HG02870 (cell line): ENCODE data around the gene C1QTNF9B.

Experiments used
- ATAC-seq: cut with Tn5 transposase; IDR thresholded peaks from one replicate; pipeline ENCODE4 v1.9.1; 2021; ENCODE audit warnings: mild to moderate bottlenecking, moderate library complexity; ENCODE audit not compliant: unreplicated experiment

C1QTNF9B gene

DNA sequence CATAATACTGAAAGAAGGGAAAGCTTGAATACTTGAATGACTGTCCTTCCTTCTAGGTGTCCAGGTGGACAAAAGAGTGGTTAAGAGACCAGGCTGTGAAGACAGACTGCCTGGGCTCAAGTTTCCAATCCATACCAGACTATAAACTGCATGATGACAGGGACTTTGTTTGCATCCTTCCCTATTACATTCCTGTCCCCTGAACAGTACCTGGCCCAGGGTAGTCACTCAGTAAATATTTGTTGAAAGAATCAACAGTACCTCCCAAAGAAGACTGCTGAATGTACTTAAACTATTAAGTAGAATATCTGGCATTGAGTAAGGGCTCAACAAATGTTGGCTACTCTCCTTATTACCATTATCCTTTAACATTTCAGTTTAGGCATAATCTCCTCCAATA lies 37.8 kb downstream of the C1QTNF9B start:
- no peak for ATAC-seq

- no peak for ATAC-seq
These were observed 38.8 kb downstream of the C1QTNF9B start for GRCh38 chr13:23858546-23858945.

GRCh38 chr13:23856008-23856750 lies 41.1 kb downstream of the C1QTNF9B start:
- no peak for ATAC-seq

- no peak for ATAC-seq
These were observed 41.9 kb downstream of the C1QTNF9B start for GRCh38 chr13:23855360-23855759.

GRCh38 chr13:23852351-23852750 lies 45.0 kb downstream of the C1QTNF9B start:
- no peak for ATAC-seq

DNA sequence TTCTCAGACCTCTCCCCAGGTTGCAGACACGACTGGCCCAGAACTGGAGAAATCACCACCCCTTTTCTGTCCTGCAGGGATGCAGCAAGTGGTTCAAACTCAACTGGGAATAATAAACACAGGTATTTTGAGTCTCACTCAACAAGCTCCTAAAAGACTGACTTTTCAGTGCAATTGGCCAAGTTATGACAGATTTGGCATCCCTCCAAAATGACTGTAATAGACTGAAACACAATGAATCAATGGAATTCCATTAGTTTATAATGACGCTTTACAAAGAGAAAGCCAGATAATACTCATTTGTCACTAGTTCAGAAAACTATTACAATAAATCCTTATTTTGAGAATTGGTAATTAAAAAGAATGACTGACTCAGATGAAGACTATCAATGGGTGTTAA lies 46.2 kb downstream of the C1QTNF9B start:
- no peak for ATAC-seq

DNA sequence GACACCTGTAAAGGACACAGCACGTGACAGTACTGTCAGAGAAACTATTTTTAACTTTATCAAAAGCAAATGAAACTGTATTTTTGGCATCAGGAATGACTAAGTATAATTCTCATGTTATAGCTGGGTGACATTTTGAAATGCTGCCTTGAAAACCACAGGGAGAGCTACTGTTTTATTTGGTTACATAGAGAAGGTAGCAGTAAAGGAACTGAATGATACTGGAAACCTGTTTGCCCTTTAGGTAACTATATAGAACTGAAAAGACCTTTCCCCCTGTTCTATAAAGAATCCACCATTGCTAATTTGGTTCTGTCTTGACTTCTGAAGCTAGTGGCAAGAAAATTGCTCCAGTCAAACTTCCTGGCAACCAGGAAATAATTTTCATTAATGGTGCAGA lies 47.2 kb downstream of the C1QTNF9B start:
- ATAC-seq, result no peak

- no peak for ATAC-seq
These were observed 47.6 kb downstream of the C1QTNF9B start for GRCh38 chr13:23849670-23850069.

GRCh38 chr13:23848646-23849141 lies 48.6 kb downstream of the C1QTNF9B start:
- ATAC-seq, result no peak

- no peak for ATAC-seq
These were observed 49.3 kb downstream of the C1QTNF9B start for GRCh38 chr13:23848019-23848418.

DNA sequence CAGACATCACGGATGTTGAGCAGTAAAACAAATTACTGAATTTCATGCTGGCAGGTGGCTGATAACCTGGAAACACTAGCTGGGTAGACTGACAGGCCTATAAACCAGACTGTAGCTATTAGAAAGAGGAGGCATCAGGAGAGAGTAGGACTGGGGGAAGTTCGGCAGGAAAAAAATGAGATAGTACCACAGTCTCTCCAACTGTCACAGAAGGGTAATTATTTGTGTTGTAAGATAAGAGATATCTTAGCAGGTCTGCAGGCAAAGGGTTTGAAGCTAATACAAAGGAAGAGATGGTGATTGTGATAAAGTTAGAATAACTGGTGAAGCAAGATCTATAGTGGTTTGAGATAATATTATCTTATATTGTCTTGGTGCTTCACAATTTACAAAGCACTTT lies 49.8 kb downstream of the C1QTNF9B start:
- no peak for ATAC-seq

DNA sequence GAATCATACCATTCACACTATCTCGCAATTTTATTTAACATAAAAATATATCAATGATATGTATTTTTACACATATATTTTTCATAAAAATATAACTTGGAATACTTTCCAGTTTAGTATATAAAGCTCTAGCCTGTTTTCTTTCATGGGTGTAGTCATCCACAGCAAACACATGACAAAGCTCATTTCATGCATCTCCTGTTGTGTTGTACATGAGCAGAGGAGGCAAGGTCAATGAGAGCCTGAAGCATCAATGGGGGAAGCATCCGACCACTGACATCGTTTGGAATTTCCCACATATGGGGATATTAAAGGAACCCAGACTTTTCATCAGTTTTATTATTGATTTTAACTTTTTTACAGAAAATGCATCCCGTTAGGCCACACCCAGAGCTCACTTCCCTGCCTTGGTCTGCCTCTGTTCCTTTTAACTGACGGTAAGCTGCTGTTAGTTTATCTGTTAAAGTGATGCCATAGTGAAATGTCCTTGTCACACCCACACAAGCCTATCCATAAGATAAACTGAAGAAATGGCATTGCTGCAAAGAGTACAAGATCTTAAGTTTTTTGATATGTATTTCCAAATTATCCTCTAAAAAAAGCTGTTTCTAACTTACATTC lies 52.1 kb downstream of the C1QTNF9B start:
- ATAC-seq, result no peak

DNA sequence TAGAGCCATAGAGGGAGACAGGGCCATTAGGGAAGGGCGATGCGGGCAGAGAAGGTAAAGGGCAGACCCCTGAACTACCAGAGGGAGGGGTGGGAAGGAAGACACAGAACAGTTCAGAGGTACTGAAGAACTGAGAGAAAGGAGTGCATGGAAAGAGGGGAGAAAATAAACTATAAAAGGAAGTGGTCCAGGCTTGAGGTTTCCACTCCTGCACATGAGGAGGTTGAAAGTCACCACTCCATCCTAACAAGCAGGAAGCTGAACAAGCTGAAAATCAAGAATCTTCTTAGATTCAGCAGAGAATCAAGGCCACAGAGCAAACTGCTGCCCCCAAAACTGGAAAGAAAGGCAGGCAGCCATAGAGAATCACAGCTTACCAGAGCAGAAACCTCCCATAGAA lies 53.2 kb downstream of the C1QTNF9B start:
- ATAC-seq, result no peak

GRCh38 chr13:23843436-23843835 lies 53.9 kb downstream of the C1QTNF9B start:
- no peak for ATAC-seq

- no peak for ATAC-seq
These were observed 54.9 kb downstream of the C1QTNF9B start for GRCh38 chr13:23842406-23842805.
